ENCODE data around the gene SPTBN2.
"Not testable (repeated sequence)": the region's sequence is repeated elsewhere in the genome, so short reads cannot be mapped to it uniquely, and the experiment has no call there.

SPTBN2 gene

GRCh38 chr11:66639814-66640340 lies 89.1 kb downstream of the SPTBN2 start:
- DNase-seq (ENCODE audit: low read depth in 2 of 2): not testable (repeated sequence)

DNA sequence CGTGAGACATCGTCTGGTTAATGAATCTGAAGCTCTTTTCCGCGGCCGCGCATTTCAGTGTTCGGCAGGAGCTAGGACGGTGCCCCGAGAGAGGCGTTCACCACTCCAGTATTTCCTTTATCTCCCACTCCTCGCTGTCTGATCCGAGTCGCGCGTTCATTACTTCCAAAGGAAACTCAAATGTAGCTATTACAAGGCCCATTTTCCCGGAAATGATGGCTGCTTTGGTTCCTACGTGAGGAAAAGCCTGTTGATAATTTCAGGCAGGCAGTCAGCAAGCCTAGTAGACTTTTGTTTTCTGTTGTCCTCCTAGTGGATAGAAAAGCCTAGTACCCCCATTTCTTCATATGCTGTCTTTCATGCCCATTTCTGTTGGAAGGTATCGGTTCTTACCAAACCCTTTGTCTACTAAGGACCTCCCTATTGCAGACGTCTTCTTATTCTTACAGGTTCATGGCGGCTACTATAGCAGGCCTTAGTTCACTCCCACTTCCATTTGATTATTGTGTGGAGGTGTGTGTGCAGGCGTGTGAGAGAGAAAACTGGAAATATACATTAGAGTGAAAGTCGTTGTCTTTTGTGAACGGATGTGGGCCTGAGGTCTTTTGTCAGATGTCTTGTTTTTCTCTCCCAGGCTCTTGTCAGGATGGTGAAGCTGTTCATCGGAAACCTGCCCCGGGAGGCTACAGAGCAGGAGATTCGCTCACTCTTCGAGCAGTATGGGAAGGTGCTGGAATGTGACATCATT lies 89.8 kb downstream of the SPTBN2 start:
- DNase-seq (ENCODE audit: low read depth in 2 of 2): no peak

DNA sequence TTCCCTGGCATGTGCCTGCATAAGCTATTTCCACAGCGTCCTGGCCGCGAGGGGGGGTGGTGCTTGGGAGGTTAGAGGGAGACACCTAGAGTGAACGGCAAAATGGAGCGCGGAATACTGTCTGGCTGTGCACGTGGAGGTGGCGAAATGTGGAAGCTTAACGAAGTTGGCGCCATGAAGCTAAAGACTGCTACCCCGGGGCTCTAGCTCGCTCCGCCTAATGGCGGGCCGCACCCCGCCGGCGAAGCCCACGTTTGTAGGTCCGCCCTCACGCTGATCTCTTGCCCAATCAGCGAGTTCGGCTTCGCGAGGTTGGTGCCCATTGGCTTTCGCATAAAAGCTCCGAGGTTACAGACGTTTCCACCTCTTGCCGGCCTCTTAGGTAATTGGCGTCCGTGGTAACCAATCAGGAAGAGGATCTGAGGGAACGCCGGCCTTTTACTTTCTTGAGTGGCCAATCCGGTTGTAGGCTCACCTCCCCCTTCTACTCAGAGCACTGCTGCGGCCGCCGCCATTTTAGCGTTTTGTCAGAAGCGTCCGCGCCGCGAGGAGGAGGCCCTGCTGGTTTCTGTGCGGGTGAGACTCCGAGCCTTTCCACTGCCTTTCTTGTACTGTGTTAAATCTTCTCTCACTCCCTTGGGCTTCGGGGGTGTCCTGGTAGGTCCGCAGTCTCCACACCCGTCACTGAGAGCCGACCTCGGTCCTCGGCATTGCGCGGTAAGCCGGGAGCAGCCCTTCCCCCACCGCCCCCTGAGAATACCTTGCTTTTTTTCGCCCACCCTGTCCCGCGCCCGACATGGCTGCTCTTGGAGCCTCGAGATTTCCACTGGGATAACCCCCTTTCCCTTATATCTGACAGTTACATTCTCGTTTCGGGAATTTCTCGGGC lies 90.6 kb downstream of the SPTBN2 start, which contains the start of gene RBM4:
Gene RBM4, plus strand, starts transcription at position 527 of the 889 bp plus-strand sequence. CDS start 1,009 bp downstream, outside the sequence.
- DNase-seq (ENCODE audit: low read depth in 2 of 2): peak; percentile 87 to 89

GRCh38 chr11:66637557-66638176 lies 91.3 kb downstream of the SPTBN2 start:
- DNase-seq (ENCODE audit: low read depth in 2 of 2): no peak

DNA sequence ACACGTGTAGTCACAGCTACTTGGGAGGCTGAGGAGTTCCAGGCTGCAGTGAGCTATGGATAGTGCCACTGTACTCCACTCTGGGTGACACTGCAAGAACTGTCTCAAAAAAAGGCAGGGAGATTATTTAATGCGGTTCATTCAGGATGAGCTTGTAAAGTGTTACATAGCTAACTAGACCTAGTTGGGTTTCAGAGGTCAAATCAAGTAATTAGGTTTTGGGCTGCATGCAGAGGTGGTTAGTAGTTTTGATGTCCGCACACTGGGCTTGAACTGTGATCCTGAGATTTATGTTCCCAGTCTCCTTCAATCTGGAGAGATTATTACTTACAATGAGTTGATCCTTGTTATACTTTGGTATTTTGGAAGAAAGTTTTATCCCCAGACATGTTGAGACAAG lies 92.6 kb downstream of the SPTBN2 start:
- no peak for DNase-seq (ENCODE audit: low read depth in 2 of 2)
